HG03103 (cell line): ENCODE data around the gene NAMPT.
"Not testable (repeated sequence)": the region's sequence is repeated elsewhere in the genome, so short reads cannot be mapped to it uniquely, and the experiment has no call there.

ENCODE experiments used
- ATAC-seq: cut with Tn5 transposase; IDR thresholded peaks from one replicate; pipeline ENCODE4 v1.9.1; 2021; ENCODE audit warnings: low read depth; ENCODE audit not compliant: unreplicated experiment

NAMPT gene

GRCh38 chr7:106238830-106239229, 46.0 kb downstream of the NAMPT start:
- ATAC-seq = no peak

GRCh38 chr7:106236065-106236464, 48.7 kb downstream of the NAMPT start:
- ATAC-seq = no peak

GRCh38 chr7:106234425-106234824, 50.4 kb downstream of the NAMPT start:
- no peak for ATAC-seq

GRCh38 chr7:106231856-106232490, 52.8 kb downstream of the NAMPT start:
- ATAC-seq = no peak

GRCh38 chr7:106225856-106226255, 58.9 kb downstream of the NAMPT start:
- no peak for ATAC-seq

GRCh38 chr7:106224797-106225196, 60.0 kb downstream of the NAMPT start:
- ATAC-seq = no peak

- ATAC-seq = no peak
Measured at GRCh38 chr7:106223156-106223555, 61.6 kb downstream of the NAMPT start.

- ATAC-seq = no peak
Measured at GRCh38 chr7:106222545-106222944, 62.2 kb downstream of the NAMPT start.

- no peak for ATAC-seq
Measured at GRCh38 chr7:106220307-106220706, 64.5 kb downstream of the NAMPT start.

GRCh38 chr7:106219170-106219569, 65.6 kb downstream of the NAMPT start:
- ATAC-seq = no peak

GRCh38 chr7:106218546-106218945, 66.2 kb downstream of the NAMPT start:
- no peak for ATAC-seq

- ATAC-seq = no peak
Measured at GRCh38 chr7:106216923-106217542, 67.8 kb downstream of the NAMPT start.

GRCh38 chr7:106216517-106216922, 68.3 kb downstream of the NAMPT start:
- ATAC-seq = no peak

GRCh38 chr7:106215868-106216516, 68.8 kb downstream of the NAMPT start:
- no peak for ATAC-seq

- ATAC-seq = not testable (repeated sequence)
Measured at GRCh38 chr7:106208944-106209343, 75.8 kb downstream of the NAMPT start.

- ATAC-seq = no peak
Measured at GRCh38 chr7:106206826-106207541, 77.8 kb downstream of the NAMPT start.

- ATAC-seq = no peak
Measured at GRCh38 chr7:106205621-106206222, 79.1 kb downstream of the NAMPT start.

GRCh38 chr7:106203473-106203872, 81.3 kb downstream of the NAMPT start:
- no peak for ATAC-seq

GRCh38 chr7:106201164-106201563, 83.6 kb downstream of the NAMPT start:
- no peak for ATAC-seq

GRCh38 chr7:106199813-106200364, 84.9 kb downstream of the NAMPT start:
- ATAC-seq = no peak

- ATAC-seq = no peak
Measured at GRCh38 chr7:106199024-106199423, 85.8 kb downstream of the NAMPT start.
